ENCODE measurements around the gene KCNQ5. TPM values are rescaled to one million over a fixed set of nuclear protein-coding genes. Genes with fewer than 3 reads are reported as not detected.
"Not testable (repeated sequence)": the region's sequence is repeated elsewhere in the genome, so short reads cannot be mapped to it uniquely, and the experiment has no call there.

KCNQ5 gene
- total RNA-seq, 2 experiments from 2014 or later: 10.0 to 11.8 TPM

- POLR2A ChIA-PET; H3K27me3 Mint-ChIP-seq (ENCODE audit: low read depth); DNase-seq; CTCF ChIA-PET; ATAC-seq; H3K4me1 Mint-ChIP-seq (ENCODE audit: low read depth); H3K4me3 Mint-ChIP-seq; H3K27ac Mint-ChIP-seq; H3K36me3 Mint-ChIP-seq (ENCODE audit: low read depth); H3K9me3 Mint-ChIP-seq (ENCODE audit: insufficient read depth): not testable (repeated sequence)
Measured at GRCh38 chr6:72978808-72979207, 356.9 kb downstream of the KCNQ5 start.

DNA sequence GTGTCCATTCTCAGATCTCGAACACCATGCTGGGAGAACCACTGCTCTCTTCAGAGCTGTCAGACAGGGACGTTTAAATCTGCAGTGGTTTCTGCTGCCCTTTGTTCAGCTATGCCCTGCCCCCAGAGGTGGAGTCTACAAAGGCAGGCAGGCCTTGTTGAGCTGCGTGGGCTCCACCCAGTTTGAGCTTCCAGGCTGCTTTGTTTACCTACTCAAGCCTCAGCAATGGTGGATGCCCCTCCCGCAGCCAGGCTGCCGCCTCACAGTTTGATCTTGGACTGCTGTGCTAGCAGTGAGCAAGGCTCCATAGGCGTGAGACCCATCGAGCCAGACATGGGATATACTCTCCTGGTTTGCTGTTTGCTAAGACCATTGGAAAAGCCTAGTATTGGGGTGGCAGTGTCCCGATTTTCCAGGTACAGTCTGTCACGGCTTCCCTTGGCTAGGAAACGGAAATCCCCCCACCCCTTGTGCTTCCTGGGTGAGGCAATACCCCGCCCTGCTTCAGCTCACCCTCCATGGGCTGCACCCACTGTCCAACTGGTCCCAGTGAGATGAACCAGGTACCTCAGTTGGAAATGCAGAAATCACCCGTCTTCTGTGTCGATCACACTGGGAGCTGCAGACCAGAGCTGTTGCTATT lies 362.4 kb downstream of the KCNQ5 start:
- H3K27ac Mint-ChIP-seq; H3K4me3 Mint-ChIP-seq; DNase-seq; H3K36me3 Mint-ChIP-seq (ENCODE audit: low read depth); H3K9me3 Mint-ChIP-seq (ENCODE audit: insufficient read depth); ATAC-seq; H3K27me3 Mint-ChIP-seq (ENCODE audit: low read depth); H3K4me1 Mint-ChIP-seq (ENCODE audit: low read depth); CTCF ChIA-PET; POLR2A ChIA-PET: not testable (repeated sequence)

DNA sequence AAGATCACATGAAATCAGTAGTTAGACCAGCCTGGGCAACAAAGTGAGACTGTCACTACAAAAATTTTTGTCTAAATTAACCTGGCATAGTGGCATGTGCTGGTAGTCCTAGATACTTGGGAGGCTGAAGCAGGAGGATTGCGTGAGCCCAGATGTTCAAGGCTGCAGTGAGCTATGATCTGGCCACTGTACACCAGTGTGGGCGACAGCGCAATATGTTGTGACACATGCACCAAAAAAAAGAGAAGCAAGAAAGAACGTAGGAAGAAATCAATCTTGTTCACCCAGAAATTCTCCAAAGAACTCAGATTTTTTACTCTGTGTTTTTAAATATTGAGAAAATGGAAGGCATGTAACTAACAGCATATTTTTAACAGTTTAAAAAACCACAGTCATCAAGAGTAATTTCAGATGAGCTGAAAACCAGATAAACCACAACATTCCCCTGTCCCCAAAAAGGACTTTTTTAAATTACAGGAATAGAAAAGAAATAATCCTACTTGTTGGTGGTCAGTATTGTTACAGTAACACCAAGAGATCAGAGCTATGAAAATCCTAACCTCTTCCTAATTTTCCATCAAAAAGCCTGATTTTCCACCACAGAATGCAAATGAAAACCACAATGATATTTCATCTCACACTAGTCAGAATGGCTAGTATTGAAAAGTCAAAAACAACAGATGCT lies 363.3 kb downstream of the KCNQ5 start:
- Mint-ChIP-seq H3K36me3 (ENCODE audit: low read depth) (peaks cover 4% of the 10 kb centered on the region), H3K4me3 (no peak overlapping the region), H3K9me3 (ENCODE audit: insufficient read depth) (peaks cover 8% of the 10 kb centered on the region), H3K27ac (no peak overlapping the region), H3K27me3 (ENCODE audit: low read depth) (no peaks in the 10 kb centered on the region), H3K4me1 (ENCODE audit: low read depth) (no peaks in the 10 kb centered on the region)
- ChIA-PET CTCF (no interaction called here), POLR2A (no interaction called here)
- ATAC-seq (no peak), DNase-seq (no peak)

DNA sequence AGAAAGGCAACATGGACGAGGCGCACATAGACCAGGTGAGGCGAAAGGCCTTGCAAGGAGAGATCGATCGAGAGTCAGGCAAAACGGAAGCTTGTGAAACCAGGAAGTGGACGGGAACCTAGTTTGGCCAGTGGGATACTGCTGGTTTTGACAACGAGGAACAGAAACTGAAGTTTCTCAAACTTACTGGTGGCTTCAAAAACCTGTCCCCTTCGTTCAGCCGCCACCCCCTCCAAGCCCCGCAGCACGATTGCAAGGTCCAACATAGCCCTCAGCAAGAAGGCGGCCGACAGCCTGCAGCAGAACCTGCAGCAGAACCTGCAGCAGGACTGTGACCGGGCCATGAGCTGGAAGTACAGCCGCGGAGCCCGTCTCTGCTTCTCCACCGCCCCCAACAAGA lies 365.4 kb downstream of the KCNQ5 start:
- Mint-ChIP-seq H3K4me3 (no peak overlapping the region), H3K27ac (no peak overlapping the region), H3K27me3 (ENCODE audit: low read depth) (no peaks in the 10 kb centered on the region), H3K4me1 (ENCODE audit: low read depth) (no peaks in the 10 kb centered on the region), H3K36me3 (ENCODE audit: low read depth) (peaks cover 4% of the 10 kb centered on the region), H3K9me3 (ENCODE audit: insufficient read depth) (peaks cover 8% of the 10 kb centered on the region)
- POLR2A ChIA-PET: no interaction called here
- ATAC-seq (no peak), DNase-seq (no peak)
- CTCF ChIA-PET: no interaction called here

DNA sequence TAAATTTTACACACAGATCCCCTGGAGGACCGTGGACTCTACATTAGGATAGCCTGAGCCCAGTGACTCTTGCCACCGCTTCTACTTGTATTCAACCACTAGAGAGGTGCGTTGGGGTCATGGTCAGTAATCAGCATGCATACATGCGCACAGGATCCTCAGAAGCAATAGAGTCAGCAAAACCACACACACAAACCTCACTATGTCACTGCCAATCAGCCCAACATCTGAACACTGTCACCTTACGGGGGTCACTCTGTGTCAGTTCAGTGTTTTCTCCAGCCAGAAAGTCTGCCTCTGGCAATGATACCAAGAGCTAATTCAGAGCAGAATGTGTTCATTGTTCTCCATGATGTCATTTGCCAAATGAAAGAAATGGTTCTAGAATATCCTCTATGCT lies 378.1 kb downstream of the KCNQ5 start:
- Mint-ChIP-seq H3K9me3 (ENCODE audit: insufficient read depth) (no peaks in the 10 kb centered on the region), H3K4me3 (no peak overlapping the region)
- POLR2A ChIA-PET: no interaction called here

DNA sequence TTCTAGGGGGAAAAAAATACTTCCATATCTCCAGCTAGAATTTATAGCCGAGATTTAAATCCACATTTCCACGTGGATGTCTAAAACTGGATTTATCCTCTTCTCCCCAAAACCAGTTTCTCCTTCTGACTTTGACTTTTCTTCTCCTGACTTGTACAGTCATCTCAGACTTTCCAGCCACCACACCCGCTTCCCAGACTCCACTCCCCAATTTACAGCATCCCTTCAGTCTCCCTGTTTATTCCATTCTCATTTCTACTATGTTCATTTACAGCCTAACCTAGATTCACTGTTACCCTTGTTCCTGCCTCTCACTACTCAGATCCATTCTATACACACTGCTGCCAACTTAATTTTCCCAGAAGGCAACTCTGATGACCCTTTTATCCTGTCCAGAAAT lies 378.6 kb downstream of the KCNQ5 start:
- Mint-ChIP-seq H3K4me1 (ENCODE audit: low read depth) (no peaks in the 10 kb centered on the region), H3K27me3 (ENCODE audit: low read depth) (no peaks in the 10 kb centered on the region), H3K4me3 (no peak overlapping the region), H3K9me3 (ENCODE audit: insufficient read depth) (no peaks in the 10 kb centered on the region), H3K27ac (no peak overlapping the region), H3K36me3 (ENCODE audit: low read depth) (no peaks in the 10 kb centered on the region)
- no peak for DNase-seq
- CTCF ChIA-PET: no interaction called here
- no peak for ATAC-seq
- POLR2A ChIA-PET: no interaction called here

More for the DNA sequence above, 378.1 kb downstream of the KCNQ5 start:
- Mint-ChIP-seq H3K4me1 (ENCODE audit: low read depth) (no peaks in the 10 kb centered on the region), H3K27me3 (ENCODE audit: low read depth) (no peaks in the 10 kb centered on the region), H3K36me3 (ENCODE audit: low read depth) (no peaks in the 10 kb centered on the region), H3K27ac (no peak overlapping the region)
- no peak for ATAC-seq
- no peak for DNase-seq
- CTCF ChIA-PET: no interaction called here

DNA sequence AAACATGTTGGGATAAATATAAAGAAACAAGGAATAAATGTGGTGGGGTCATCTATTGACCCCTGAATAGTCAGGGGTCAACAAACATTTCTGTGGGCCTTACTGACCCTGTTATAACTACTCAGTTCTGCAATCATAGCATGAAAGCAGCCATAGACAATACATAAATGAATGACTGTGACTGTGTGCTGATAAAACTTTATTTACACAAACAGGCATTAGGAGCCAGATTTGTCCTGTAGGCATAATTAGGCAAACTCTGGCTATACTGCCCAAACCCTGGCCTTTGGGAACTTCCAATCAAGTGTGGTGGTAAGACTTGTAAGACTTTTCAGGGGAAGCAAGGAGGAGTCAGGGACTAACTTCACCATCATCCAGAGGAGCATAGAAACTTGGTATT lies 380.7 kb downstream of the KCNQ5 start:
- H3K27me3 Mint-ChIP-seq (ENCODE audit: low read depth): no peaks in the 10 kb centered on the region
- no peak overlapping the region for H3K4me3 Mint-ChIP-seq
- H3K36me3 Mint-ChIP-seq (ENCODE audit: low read depth): no peaks in the 10 kb centered on the region
- CTCF ChIA-PET: no interaction called here
- POLR2A ChIA-PET: no interaction called here
- no peak overlapping the region for H3K27ac Mint-ChIP-seq
- no peak for ATAC-seq
- no peak for DNase-seq
- H3K9me3 Mint-ChIP-seq (ENCODE audit: insufficient read depth): no peaks in the 10 kb centered on the region
- H3K4me1 Mint-ChIP-seq (ENCODE audit: low read depth): no peaks in the 10 kb centered on the region

- CTCF ChIA-PET: no interaction called here
- no peaks in the 10 kb centered on the region for H3K36me3 Mint-ChIP-seq (ENCODE audit: low read depth)
- H3K4me3 Mint-ChIP-seq: no peak overlapping the region
- H3K4me1 Mint-ChIP-seq (ENCODE audit: low read depth): no peaks in the 10 kb centered on the region
- DNase-seq (no peak), ATAC-seq (no peak)
- H3K27ac Mint-ChIP-seq: no peak overlapping the region
- H3K27me3 Mint-ChIP-seq (ENCODE audit: low read depth): no peaks in the 10 kb centered on the region
- no peaks in the 10 kb centered on the region for H3K9me3 Mint-ChIP-seq (ENCODE audit: insufficient read depth)
- POLR2A ChIA-PET: no interaction called here
Measured at GRCh38 chr6:73003302-73003701, 381.4 kb downstream of the KCNQ5 start.

- no peaks in the 10 kb centered on the region for H3K4me1 Mint-ChIP-seq (ENCODE audit: low read depth)
- no peaks in the 10 kb centered on the region for H3K36me3 Mint-ChIP-seq (ENCODE audit: low read depth)
- H3K4me3 Mint-ChIP-seq: no peak overlapping the region
Measured at GRCh38 chr6:73004231-73004630, 382.4 kb downstream of the KCNQ5 start.

DNA sequence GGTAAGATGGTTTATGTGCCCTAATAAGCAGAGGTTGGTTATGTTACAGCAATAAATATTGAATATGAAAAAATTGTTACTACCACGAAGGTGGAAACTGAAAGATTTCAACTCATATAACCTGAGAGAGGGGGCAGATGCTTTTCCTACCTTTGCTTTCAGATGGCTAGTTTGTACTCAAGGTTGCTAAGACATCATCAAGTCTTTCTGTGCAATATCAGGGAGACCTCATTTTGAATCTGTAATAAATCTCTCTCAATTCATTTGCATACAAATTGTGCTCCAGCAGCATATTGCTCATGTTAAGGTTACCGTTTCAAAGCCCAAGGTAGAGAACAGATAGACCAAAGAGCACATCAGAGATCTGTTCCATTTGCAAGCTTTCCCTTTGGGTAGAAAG lies 383.0 kb downstream of the KCNQ5 start:
- Mint-ChIP-seq H3K27ac (no peak overlapping the region), H3K9me3 (ENCODE audit: insufficient read depth) (no peaks in the 10 kb centered on the region), H3K4me3 (no peak overlapping the region), H3K36me3 (ENCODE audit: low read depth) (no peaks in the 10 kb centered on the region), H3K4me1 (ENCODE audit: low read depth) (no peaks in the 10 kb centered on the region), H3K27me3 (ENCODE audit: low read depth) (no peaks in the 10 kb centered on the region)
- DNase-seq (no peak), ATAC-seq (no peak)
- ChIA-PET CTCF (no interaction called here), POLR2A (no interaction called here)

More at GRCh38 chr6:73004231-73004630, 382.4 kb downstream of the KCNQ5 start:
- no peak for ATAC-seq
- DNase-seq: no peak
- CTCF ChIA-PET: no interaction called here
- POLR2A ChIA-PET: no interaction called here
- no peak overlapping the region for H3K27ac Mint-ChIP-seq
- H3K27me3 Mint-ChIP-seq (ENCODE audit: low read depth): no peaks in the 10 kb centered on the region
- H3K9me3 Mint-ChIP-seq (ENCODE audit: insufficient read depth): no peaks in the 10 kb centered on the region

DNA sequence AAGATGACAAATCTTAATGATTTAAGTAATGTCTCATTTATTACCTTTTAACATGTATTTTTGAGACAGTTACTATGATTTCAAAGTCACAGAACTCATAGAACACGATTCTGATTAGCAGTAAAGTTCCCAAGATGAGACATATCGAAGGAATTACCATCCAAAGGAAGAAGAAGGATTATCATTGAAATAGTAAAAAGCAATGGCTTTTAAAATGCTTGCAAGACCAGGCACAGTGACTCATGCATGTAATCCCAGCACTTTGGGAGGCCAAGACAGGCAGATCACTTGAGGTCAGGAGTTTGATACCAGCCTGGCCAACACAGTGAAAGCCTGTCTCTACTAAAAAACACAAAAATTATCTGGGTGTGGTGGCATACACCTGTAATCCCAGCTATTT lies 384.3 kb downstream of the KCNQ5 start:
- Mint-ChIP-seq H3K27ac (no peak overlapping the region), H3K4me3 (no peak overlapping the region), H3K27me3 (ENCODE audit: low read depth) (no peaks in the 10 kb centered on the region), H3K36me3 (ENCODE audit: low read depth) (peaks cover 3% of the 10 kb centered on the region), H3K9me3 (ENCODE audit: insufficient read depth) (no peaks in the 10 kb centered on the region), H3K4me1 (ENCODE audit: low read depth) (no peaks in the 10 kb centered on the region)
- DNase-seq (no peak), ATAC-seq (no peak)
- ChIA-PET POLR2A (no interaction called here), CTCF (no interaction called here)

GRCh38 chr6:73011945-73012344 lies 390.1 kb downstream of the KCNQ5 start:
- Mint-ChIP-seq H3K36me3 (ENCODE audit: low read depth) (peaks cover 3% of the 10 kb centered on the region), H3K4me3 (no peak overlapping the region), H3K27me3 (ENCODE audit: low read depth) (no peaks in the 10 kb centered on the region), H3K9me3 (ENCODE audit: insufficient read depth) (no peaks in the 10 kb centered on the region), H3K4me1 (ENCODE audit: low read depth) (no peaks in the 10 kb centered on the region), H3K27ac (no peak overlapping the region)
- ChIA-PET CTCF (interaction anchor here (0.6 kb wide), 1 partner anchor 339 kb away, joined by 4 read pairs; no protein-coding TSS in a partner anchor), POLR2A (no interaction called here)
- no peak for ATAC-seq
- no peak for DNase-seq

GRCh38 chr6:73017476-73017875 lies 395.6 kb downstream of the KCNQ5 start:
- DNase-seq: no peak
- Mint-ChIP-seq H3K4me1 (ENCODE audit: low read depth) (no peaks in the 10 kb centered on the region), H3K36me3 (ENCODE audit: low read depth) (no peaks in the 10 kb centered on the region), H3K9me3 (ENCODE audit: insufficient read depth) (no peaks in the 10 kb centered on the region), H3K4me3 (no peak overlapping the region), H3K27ac (no peak overlapping the region), H3K27me3 (ENCODE audit: low read depth) (no peaks in the 10 kb centered on the region)
- no peak for ATAC-seq
- CTCF ChIA-PET: no interaction called here
- POLR2A ChIA-PET: no interaction called here
